VCaP (cell line): ENCODE results near the gene SLC1A5.

Source experiments
- H3K27ac ChIP-seq: fragments of 450-650 bp; 2 replicates; pipeline ENCODE4 v1.5.1; 2017
- TF ChIP-seq, protein P1 (sequence below): fragments of 450-650 bp; conservative IDR thresholded peaks from 2 replicates; pipeline ENCODE4 v1.5.1; 2017; ENCODE audit warnings: mild to moderate bottlenecking, moderate library complexity

Gene SLC1A5

GRCh38 chr19:46729696-46730095, 58.7 kb downstream of the SLC1A5 start:
- no peak overlapping the region for H3K27ac ChIP-seq
- TF ChIP-seq, protein P1, sequence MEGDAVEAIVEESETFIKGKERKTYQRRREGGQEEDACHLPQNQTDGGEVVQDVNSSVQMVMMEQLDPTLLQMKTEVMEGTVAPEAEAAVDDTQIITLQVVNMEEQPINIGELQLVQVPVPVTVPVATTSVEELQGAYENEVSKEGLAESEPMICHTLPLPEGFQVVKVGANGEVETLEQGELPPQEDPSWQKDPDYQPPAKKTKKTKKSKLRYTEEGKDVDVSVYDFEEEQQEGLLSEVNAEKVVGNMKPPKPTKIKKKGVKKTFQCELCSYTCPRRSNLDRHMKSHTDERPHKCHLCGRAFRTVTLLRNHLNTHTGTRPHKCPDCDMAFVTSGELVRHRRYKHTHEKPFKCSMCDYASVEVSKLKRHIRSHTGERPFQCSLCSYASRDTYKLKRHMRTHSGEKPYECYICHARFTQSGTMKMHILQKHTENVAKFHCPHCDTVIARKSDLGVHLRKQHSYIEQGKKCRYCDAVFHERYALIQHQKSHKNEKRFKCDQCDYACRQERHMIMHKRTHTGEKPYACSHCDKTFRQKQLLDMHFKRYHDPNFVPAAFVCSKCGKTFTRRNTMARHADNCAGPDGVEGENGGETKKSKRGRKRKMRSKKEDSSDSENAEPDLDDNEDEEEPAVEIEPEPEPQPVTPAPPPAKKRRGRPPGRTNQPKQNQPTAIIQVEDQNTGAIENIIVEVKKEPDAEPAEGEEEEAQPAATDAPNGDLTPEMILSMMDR, result no peak

GRCh38 chr19:46728693-46729339, 59.6 kb downstream of the SLC1A5 start:
- TF ChIP-seq, protein P1, result peak; percentile 96
- H3K27ac ChIP-seq, result no peak overlapping the region

- no peak overlapping the region for H3K27ac ChIP-seq
- TF ChIP-seq, protein P1, result no peak
Observed at GRCh38 chr19:46728208-46728607, 60.2 kb downstream of the SLC1A5 start.

DNA sequence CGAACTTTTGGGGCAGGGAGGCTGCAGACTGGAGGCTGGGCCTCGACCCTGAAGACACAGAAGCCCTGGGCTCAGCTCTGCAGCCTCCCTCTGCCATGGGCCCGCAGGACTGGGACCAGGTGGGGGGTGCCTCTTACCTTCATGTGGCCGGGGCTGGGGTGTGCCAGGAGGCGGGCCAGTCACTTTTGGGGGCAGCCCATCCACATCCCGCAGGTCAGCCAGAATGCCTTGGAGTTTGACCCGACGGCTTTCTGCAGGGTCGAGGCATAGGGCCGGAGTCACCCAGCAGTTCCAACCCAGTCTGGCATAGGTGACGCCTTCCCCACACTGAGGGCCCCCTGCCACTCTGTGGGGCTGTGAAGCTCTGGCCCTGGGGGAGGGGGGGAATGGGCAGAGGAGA, 60.6 kb downstream of the SLC1A5 start:
- H3K27ac ChIP-seq, result no peak overlapping the region
- TF ChIP-seq, protein P1, result no peak

DNA sequence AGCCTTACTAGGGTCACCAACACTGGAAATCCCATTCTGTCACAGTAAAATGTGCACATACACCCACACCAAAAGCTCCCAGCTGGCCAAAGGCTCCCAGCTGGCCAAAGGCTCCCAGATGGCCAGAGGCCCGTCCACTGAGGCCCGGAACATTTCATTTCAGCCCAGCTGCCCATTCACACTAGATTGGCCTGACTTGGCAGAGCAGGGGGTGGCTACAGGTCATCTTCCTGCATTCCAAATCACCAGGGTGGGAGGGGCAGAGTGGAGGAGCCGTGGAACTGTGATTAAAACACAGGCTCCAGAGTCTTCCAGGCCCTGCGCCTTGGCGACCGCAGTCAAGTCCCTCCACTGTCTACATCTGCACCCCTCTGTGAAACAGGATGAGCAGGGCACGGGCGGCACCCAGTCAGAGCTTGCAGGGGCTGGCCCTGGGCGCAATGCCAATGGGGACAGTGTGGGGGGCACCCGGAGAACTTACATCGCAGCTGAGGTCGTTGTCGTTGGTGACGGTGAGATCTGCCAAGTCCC, 61.4 kb downstream of the SLC1A5 start:
- H3K27ac ChIP-seq, result peak overlapping the region; percentile 4; the same call in 1 of the 2 replicates
- TF ChIP-seq, protein P1, result no peak

GRCh38 chr19:46726551-46726950, 61.8 kb downstream of the SLC1A5 start:
- H3K27ac ChIP-seq, result peak overlapping the region; percentile 4; the same call in 1 of the 2 replicates

GRCh38 chr19:46725859-46726393, 62.5 kb downstream of the SLC1A5 start:
- H3K27ac ChIP-seq, result no peak overlapping the region
- TF ChIP-seq, protein P1, result no peak

More at GRCh38 chr19:46726551-46726950, 61.8 kb downstream of the SLC1A5 start:
- TF ChIP-seq, protein P1, result no peak
